HG03066 (cell line): ENCODE data around the gene DEDD.

Experiments
- ATAC-seq: cut with Tn5 transposase; IDR thresholded peaks from one replicate; pipeline ENCODE4 v1.9.1; 2021; ENCODE audit warnings: low read depth; ENCODE audit not compliant: unreplicated experiment

DEDD gene

DNA sequence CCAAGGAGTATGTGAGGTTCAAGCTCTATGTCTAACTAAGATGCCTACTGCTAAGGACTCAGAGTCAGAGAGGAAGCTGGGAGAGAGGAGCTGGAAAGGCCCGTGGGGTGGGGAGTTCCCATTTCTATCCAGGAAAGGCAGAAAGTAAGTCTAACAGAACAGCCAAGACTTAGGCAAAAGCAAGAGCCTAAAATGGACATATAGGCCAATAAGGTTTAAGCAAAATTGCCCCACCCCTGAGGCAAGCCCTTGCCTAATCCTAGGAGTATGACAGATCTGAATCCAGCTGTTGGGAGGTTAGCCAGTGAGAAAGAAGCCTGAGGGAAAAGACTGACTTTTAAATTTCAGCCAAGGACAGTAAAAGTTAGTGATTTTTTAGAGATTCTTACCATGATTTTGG lies 35.9 kb downstream of the DEDD start:
- no peak for ATAC-seq

DNA sequence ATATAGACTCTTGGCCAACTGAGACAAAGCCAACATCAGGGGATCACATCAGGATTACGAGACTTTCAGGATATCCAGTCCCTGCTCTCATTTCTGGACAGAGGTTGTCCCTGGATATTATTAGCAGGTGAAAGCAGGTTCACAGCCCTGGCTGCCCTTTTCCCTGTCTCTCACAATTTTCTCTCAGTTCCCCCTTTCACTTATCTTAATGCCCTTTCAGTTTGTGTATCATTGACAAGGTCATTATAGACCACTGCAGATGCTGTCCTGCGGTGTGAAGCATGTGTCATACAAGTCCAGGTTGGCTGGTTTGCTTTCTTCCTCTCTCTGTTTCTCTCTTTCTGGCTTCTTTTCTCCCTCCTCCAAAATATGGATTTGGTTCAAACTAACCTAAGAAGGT lies 36.5 kb downstream of the DEDD start:
- ATAC-seq: peak; percentile 43

DNA sequence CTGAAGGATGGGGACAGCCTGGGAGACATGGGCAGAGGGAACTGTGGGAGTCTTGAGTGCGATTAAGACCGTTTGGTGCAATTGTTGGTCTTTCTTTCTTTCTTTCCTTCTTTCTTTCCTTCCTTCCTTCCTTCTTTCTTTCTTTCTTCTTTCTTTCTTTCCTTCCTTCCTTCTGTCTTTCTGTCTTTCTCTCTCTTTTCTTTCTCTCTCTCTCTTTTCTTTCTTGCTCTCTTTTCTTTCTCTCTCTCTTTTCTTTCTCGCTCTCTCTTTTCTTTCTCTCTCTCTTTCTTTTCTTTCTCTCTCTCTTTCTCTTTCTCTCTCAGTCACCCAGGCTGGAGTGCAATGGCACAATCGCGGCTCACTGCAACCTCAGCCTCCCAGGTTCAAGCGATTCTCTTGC lies 37.2 kb downstream of the DEDD start:
- no peak for ATAC-seq

DNA sequence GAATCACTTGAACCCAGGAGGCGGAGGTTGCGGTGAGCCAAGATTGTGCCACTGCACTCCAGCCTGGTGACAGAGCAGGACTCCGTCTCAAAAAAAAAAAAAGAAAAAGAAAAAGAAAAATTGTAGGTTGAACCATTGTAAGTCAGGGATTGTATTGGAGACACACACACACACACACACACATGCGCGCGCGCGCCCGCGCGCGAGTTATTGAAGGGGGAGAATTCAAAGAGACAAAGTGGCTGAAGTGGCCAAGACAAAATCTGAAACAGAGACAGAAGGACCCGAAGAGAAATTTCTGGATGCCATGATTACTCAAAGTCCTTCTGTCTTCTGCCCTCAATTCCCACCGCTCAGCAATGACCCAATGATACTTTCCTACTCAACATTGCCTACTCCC lies 38.0 kb downstream of the DEDD start:
- ATAC-seq: no peak

DNA sequence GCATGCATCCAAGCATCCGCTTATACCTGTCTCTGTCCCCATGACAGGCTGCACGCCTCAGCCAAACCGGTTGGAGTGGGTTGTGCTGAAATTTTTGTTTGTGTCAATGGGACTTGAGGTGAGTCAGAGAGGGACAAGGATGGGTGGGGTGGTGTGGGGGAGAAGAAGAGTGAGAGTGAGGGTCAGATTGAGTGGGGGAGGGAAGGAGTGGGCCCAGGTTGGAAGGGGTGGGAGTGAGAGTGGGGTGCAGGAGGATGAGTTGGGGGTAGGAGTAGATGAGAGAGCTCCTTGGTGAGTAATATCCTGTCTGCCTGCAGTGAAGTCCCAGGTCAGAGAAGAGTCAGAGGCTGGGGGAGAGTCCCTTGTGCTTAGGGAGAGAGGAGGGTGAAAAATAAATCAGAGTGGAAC lies 39.8 kb downstream of the DEDD start:
- ATAC-seq: no peak

DNA sequence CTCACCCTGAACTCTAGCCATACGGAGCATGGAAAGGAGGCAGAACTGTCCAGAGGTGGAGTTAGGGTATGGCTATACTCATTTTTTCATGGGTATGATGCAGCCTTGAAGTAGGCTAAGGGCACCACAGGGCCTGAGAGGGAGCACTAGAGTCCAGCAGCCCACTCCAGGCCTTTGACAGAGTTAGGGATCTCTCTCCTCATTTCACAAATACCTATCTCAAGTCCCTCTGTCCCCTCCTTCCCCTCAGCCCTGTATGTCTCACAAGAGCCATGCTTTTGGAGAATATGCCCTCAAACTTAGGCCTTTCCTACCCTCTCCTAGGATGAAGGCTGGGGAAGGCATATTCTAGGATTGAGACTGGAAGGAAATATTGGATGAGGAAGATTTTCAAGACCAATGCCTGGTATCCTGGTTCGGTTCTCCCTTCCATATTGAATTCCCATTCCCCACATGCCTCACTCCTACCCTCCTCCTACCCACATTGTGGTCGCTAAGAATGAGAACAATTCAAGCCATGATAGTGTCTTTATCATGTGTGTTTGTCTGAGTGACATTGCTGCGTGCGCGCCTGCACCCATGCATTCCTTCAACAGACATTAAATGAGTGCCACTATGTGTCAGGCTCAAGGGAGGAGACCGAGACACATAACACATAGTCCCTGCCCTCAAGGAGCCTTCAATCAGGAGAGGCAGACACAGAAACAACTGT lies 40.5 kb downstream of the DEDD start:
- ATAC-seq: no peak

DNA sequence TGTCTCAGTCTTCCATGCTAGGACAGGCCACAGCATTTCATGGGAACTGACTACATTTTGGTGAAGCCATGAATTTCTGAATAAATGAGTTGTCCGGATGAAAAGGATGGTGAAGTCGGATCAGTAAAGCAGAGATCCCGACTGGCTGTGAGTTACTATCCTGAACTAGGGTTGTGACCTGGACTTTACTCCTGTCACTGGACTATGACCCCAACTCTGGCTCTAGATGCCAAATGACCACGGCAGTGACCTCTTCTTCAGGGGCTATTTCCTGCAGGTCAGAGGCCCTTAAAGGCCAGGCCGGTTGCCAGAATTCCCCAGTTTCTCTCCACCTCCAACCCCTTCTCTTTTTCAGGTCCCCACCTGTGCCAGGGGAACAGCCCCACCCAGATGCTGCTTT lies 41.4 kb downstream of the DEDD start:
- no peak for ATAC-seq

DNA sequence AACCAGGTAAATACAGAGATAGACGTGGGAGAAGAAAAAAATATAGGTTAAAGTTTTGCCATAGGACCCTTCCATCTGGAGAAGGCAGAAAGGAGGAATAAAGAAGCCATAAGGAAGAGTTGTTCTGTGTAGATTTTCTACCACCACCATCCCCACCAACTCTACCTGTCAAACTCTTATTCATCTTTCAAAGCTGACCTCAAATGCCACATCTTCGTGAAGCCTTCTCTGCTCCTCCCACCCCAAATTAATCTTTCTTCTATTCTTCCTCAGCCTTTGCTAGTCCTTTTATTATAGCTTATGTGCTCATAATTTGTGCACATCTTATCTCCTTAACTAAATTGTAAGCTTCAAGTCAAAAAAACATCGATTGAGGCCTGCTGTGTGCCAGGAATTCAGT lies 41.9 kb downstream of the DEDD start:
- ATAC-seq: no peak

DNA sequence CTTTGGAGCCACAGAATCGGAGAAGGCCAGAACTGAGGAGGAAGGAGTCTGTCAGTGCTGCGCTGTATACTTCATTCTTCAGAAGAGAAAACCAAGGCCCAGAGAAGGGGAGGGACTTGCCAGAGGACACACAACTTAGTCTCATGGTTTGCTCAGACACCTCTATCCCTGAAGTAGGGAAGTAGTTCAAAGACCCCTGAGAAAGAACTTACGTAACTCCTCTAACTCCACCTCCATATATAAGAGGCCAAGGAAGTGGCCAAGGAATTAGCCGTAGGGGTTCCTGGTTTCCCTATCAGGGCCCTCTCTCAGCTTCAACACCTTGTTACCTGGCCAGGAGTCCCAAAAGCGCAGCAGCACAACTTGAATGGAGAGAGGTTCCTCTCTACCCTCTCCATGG lies 42.5 kb downstream of the DEDD start:
- no peak for ATAC-seq

DNA sequence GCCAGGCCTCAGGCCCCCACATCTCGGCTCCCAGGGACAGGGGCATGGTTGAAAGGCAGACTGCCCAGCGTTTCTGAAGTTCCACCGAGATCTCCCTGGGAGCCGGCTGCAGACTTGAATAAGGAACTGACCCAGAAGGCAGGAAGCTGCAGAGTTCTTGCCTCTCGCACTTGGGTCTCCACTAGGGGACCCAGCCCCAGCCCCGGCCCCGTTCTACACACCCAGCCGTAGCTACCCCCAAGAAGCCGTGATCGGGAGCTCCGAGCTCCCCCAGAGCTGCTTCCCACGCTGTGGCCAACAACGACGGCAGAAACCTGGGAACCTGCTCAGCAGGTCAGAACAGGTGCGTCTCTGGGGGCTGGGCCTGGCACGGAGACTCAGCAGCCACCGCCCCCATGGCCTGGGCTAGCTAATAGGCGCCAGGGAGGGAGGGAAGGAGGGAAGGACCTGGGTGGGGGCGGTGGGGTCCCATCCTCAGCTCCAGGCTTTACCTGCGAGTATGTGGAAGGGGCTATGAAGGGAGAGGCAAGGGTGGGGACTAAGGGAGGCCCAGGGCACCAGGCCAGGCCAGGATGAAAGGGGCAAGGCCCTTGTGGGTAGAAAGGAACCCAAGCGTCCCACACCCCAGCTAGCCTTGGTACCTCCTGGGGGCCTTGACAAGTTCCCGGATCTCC lies 43.1 kb downstream of the DEDD start, which contains the start of gene NECTIN4:
TSS of gene NECTIN4 (minus strand) at position 308 of the 674 bp plus-strand sequence. CDS start at position 46, 262 bp downstream.
- no peak for ATAC-seq

DNA sequence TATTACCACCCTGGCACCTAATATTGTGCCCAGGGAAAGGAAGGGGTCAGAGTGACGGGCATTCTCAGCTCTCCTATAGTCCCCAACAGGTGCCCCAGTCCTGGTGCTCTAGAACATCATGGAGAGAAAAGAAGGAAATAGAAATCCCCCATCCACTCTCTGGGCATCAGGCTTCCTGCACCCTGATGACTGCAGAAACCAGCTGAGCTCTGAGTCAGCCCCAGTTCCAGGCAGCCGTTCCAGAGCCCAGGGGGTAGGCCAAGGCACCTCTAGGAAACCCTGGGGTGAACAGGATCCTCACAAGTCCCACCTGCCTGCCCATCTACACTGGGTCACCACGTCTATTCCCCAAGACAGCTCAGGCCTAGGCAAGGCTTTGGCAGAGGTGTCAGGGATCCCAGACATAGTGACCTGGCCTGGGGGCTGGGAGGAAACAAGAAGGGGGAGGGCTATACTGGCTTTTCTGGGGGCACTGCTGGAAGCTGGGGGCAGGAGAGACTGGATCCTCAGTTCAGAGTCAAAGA lies 43.8 kb downstream of the DEDD start:
- no peak for ATAC-seq

DNA sequence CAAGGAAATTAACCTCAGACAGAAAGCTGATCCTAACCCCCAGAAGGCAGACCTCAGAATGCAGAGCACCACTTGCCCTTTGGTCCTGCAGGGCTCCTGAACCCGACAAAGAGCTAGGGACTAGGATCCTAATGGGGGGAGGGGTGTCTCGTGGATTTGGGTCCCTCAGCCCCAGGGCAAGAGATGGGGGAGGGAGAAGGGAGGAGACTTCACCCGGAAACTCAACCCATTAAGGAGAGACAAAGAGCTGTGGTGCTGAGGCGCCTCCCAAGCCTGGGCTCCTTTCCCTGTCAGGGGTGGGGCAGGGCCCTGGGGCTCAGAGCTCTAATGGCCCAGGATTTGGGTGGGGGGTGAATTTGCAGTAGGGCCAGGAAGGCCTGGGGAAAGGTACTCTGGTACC lies 46.0 kb downstream of the DEDD start:
- no peak for ATAC-seq

DNA sequence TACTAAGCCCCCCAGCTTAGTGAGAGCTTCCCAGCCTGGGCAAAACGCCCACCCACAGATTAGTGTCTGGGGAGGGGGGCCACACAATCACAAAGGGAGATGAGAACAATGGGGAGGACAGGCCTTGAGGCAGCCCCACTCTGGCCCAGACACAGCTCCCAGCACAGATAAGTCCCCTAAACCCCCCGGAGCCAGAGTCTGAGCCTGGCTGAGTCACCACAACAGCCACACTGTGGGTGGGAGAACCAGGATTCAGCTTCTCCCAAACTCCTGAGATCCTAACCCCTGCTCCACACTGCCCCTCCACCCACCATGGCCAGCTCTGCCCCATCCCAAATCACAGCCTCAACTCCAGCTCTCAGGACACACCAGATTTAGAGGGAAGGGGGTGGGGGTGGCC lies 47.3 kb downstream of the DEDD start:
- no peak for ATAC-seq

DNA sequence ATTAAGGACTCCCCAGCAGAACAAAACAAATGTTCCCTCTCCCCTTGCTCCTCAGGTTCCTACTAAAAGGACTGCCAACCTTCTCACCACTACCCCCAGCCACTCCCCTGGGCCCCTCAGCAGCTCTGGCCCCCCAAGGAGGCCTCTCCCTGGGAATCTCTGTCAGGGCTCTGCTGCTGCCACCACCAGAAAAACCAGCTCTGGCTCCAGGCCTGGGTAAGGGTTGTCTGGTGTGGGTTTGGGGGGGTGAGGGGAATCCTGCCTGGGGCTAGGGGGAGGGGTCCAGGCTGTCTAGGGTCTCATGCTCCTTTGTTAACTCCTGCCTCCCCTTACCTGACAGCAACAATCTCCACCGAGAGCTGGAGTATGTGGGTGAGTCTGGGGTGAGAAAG lies 47.9 kb downstream of the DEDD start:
- no peak for ATAC-seq

DNA sequence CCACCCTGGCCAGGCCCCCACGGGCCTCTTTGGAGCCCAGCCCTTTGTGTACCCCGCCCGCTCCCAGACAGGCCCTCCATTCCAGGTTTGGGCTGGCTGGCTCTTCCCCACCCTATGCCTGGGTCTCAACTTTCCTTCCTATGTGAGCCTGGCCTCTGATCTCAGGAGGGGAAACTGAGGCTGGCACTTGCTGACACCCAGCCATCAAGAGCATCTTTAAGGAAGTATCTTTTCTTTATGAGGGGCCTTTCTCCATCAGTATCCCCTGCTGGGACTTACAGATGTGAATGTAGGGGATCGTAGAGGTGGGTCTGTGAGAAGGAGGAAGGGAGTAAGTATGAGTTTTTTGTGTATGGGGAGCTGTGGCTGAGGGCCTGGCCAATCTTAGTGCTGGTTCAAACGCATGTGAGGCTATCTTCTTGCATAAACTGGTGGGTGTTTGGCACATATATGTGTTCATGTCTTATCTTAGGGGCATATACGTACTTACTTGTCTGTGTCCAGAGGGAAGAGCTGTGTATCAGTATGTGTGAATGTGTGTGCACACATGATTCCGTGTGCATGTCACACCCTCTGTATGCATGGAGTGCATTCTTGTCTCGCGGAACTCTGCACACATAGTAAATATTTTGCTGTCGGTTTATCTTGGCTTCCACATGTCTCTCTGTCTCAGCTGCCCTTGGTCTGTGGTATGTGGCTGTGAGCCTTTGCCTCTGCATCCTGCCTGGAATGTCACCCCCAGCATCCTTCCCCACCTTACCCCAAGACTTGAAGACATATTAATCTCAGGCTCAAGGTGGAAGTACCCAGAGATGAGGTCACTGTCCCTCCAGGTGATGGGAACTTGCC lies 48.5 kb downstream of the DEDD start:
- ATAC-seq: no peak

DNA sequence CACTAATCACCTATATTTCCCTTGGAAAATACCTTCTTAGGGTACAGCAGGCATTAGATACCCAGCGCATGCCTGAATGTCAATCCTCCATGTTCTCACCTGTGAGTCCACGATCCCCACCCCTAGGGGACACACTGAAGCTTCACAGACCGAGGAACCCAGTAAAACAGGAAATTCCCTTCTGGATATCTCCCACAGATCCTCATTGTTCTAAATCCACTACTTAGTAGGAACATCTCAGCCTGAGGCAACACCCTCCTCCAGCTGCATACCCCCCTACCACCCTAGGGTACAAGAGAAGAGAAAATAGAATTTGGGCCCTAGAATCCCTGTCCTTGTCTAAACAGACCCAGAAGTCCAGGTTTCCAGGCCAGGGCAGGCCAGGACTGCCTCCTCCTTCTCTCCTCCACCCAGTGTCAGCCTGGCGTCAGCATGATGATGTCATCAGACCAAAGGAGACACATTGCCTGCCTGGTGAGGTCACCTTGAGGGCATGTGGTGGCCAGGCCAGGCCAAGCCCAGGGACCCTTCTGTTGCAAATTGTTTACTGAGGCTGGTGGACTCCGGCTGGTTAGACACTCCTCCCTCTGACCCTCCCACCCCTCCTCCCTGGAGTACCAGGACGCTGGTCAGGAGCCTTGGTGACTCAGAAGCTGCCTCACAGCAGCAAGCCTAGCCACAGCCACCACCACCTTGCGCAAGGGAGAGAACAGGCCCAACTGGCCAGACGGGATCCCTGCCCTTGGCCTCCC lies 49.3 kb downstream of the DEDD start:
- ATAC-seq: no peak

DNA sequence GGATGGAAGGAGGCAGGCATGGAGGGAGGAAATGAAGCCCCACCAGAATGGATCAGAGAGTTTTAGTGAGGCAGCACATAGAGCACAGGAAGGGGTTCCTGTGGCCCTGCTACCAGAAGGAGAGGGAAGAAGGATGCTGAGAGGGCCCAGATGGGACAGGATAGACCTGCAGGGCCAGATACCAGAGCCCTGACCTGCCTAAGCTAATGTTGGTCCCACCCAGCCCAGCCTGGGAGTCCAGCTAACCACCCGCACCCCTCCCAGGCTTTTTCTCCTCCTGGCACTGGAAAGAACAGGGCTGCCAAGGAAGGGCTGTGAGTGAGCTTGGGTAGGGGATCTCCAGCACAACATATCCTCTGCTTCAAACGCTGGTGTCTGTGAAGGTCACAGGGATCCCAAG lies 50.0 kb downstream of the DEDD start:
- no peak for ATAC-seq

DNA sequence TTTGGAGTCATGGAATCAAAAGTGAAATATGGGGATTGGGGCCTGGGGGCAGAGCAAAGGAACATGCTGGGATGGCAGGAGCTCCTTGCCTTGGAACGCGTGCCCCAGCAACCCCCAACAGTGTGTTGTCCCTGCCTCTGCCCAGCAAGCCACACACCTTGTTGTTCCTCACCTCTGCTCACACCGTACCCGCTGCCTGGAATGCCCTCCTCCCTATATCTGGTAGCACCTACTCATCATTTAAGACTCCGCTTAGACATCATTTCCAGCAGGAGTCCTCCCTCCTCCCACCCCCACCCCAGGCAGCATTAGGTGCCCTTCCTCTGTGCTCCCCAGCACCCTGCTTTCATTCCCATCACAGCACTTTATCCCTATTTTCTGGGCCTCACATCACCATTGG lies 50.9 kb downstream of the DEDD start:
- no peak for ATAC-seq

DNA sequence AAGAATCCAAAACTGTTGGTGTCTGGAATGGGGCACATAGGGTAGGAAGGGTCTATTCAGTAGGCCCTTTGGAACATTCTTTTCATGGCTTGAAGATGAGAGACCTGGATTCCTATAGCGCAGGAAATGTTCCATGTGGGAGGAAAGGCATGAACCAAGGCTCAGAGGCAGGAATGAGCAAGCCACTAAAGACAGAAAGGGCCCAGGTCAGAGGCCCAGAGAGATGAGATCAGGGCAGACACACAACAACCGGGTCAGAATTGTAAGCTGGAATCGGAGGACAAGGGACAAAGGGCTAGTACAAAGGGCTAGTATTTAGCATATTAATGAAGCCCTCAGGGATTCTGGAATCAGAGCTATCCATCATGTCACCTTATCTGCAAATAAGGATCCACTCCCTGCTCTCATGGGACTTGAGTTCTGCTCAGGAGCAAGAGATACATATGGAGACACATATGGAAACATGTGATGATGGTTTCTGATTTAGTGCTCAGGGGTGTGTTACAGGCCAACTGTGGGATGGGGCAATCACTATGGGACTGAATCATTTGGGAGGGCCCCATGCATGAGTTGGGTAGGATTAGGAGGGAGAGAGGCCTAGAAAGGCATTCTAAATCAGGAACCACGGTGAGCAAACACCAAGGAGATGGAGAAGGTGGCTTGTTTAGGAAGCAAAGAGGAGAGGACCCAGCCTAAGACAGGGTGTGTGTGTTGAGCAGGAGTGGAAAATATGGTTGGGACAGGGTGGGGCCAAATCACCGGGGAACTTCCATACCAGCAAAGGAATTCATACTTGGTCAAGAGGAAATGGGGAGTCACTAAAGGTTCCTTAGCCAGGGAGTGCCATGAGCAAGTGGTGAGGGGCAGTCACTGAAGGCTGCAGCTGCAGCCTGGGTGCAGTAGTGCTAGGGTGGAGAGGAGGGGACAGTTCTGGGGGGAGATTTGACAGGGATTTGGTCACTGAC lies 51.7 kb downstream of the DEDD start:
- ATAC-seq: no peak
